K562 (cell line): ENCODE data around the gene MBP.

Source experiments
- CAMTA2 ChIP-seq: fragments of 250-450 bp; sonication (Bioruptor Pico); conservative IDR thresholded peaks from 2 replicates; pipeline ENCODE4 v1.5.1; 2022
- HDAC6 ChIP-seq: IDR thresholded peaks from 2 replicates; pipeline ENCODE4 v1.6.1; 2012; ENCODE audit warnings: low read depth, mild to moderate bottlenecking, control low read depth, inconsistent platforms, low read length, moderate library complexity
- POLR2A ChIP-seq: fragments of 450-650 bp; conservative IDR thresholded peaks from 2 replicates; pipeline ENCODE4 v1.6.1; 2016
- TEAD4 ChIP-seq, 2 experiments: sonication (generic) in 1 of 2; formaldehyde crosslinking in 1 of 2; IDR thresholded peaks; 2 replicates each; pipeline versions ENCODE4 v1.6.1 to v1.8.0; 2012 to 2022; ENCODE audit warnings: borderline replicate concordance in 1 of 2, inconsistent platforms in 1 of 2, low read length in 1 of 2, mild to moderate bottlenecking in 1 of 2, missing genetic modification reagents in 1 of 2
- ZNF280A ChIP-seq: fragments of 450-650 bp; IDR thresholded peaks from 2 replicates; pipeline ENCODE4 v1.6.1; 2018; ENCODE audit warnings: mild to moderate bottlenecking, low read depth; ENCODE audit not compliant: partially characterized antibody
- TF ChIP-seq, protein P1 (sequence below): sonication (generic); formaldehyde crosslinking; IDR thresholded peaks from 2 replicates; pipeline ENCODE4 v1.9.0; 2022; ENCODE audit warnings: mild to moderate bottlenecking, missing genetic modification reagents

GRCh38 chr18:77093067-77093430, 39.5 kb downstream of the MBP start:
- TF ChIP-seq HDAC6 (no peak), TEAD4 (IDR thresholded peaks at IDR 0.05; ENCODE audit: low read length) (no peak), TEAD4 (CRISPR knock-in tag; IDR thresholded peaks at IDR 0.05; ENCODE audit: borderline replicate concordance) (no peak), ZNF280A (no peak), CAMTA2 (no peak), POLR2A (no peak)
- TF ChIP-seq, protein P1, sequence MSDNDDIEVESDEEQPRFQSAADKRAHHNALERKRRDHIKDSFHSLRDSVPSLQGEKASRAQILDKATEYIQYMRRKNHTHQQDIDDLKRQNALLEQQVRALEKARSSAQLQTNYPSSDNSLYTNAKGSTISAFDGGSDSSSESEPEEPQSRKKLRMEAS (CRISPR knock-in tag), result no peak
